ENCODE data around the gene CREM.

The CREM gene

GRCh38 chr10:35135861-35136260 is 9.2 kb downstream of the CREM start:
- no peak for DNase-seq (ENCODE audit: low read depth)

GRCh38 chr10:35136263-35136815 is 9.7 kb downstream of the CREM start:
- DNase-seq (ENCODE audit: low read depth), result no peak

GRCh38 chr10:35140126-35140525 is 13.5 kb downstream of the CREM start:
- DNase-seq (ENCODE audit: low read depth), result no peak

- no peak for DNase-seq (ENCODE audit: low read depth)
These were observed 14.1 kb downstream of the CREM start for GRCh38 chr10:35140727-35141126.

- DNase-seq (ENCODE audit: low read depth), result no peak
These were observed 23.7 kb downstream of the CREM start for GRCh38 chr10:35150308-35150707.

- DNase-seq (ENCODE audit: low read depth), result no peak
These were observed 26.3 kb downstream of the CREM start for GRCh38 chr10:35152992-35153391.

- no peak for DNase-seq (ENCODE audit: low read depth)
These were observed 27.1 kb downstream of the CREM start for GRCh38 chr10:35153716-35154115.

GRCh38 chr10:35160743-35161142 is 34.1 kb downstream of the CREM start:
- no peak for DNase-seq (ENCODE audit: low read depth)

- DNase-seq (ENCODE audit: low read depth), result no peak
These were observed 35.3 kb downstream of the CREM start for GRCh38 chr10:35161906-35162305.

- DNase-seq (ENCODE audit: low read depth), result no peak
These were observed 38.5 kb downstream of the CREM start for GRCh38 chr10:35165136-35165535.

GRCh38 chr10:35165811-35166210 is 39.2 kb downstream of the CREM start:
- DNase-seq (ENCODE audit: low read depth), result no peak

- DNase-seq (ENCODE audit: low read depth), result no peak
These were observed 40.0 kb downstream of the CREM start for GRCh38 chr10:35166607-35167006.

- no peak for DNase-seq (ENCODE audit: low read depth)
These were observed 40.7 kb downstream of the CREM start for GRCh38 chr10:35167342-35167741.

- no peak for DNase-seq (ENCODE audit: low read depth)
These were observed 45.5 kb downstream of the CREM start for GRCh38 chr10:35172146-35172545.

GRCh38 chr10:35172574-35172973 is 45.9 kb downstream of the CREM start:
- DNase-seq (ENCODE audit: low read depth), result no peak

- no peak for DNase-seq (ENCODE audit: low read depth)
These were observed 51.7 kb downstream of the CREM start for GRCh38 chr10:35178331-35178730.

- no peak for DNase-seq (ENCODE audit: low read depth)
These were observed 56.2 kb downstream of the CREM start for GRCh38 chr10:35182631-35183510.

- no peak for DNase-seq (ENCODE audit: low read depth)
These were observed 58.0 kb downstream of the CREM start for GRCh38 chr10:35184527-35185171.

GRCh38 chr10:35185260-35186034 is 58.8 kb downstream of the CREM start:
- no peak for DNase-seq (ENCODE audit: low read depth)

- no peak for DNase-seq (ENCODE audit: low read depth)
These were observed 62.3 kb downstream of the CREM start for GRCh38 chr10:35188954-35189353.

- no peak for DNase-seq (ENCODE audit: low read depth)
These were observed 64.9 kb downstream of the CREM start for GRCh38 chr10:35191523-35191922.

- DNase-seq (ENCODE audit: low read depth), result no peak
These were observed 66.1 kb downstream of the CREM start for GRCh38 chr10:35192645-35193249.
